HAP-1 (cell line): ENCODE measurements around the gene GKN1.

Source experiments
- DNase-seq, 2 experiments: peaks; one replicate each; pipeline ENCODE4 v3.0.0-alpha.2; 2016 to 2020; ENCODE audit warnings: low spot score in 2 of 2
- H3K27me3 ChIP-seq: fragments of 250-450 bp; sonication (Bioruptor Pico); 2 replicates; pipeline ENCODE4 v1.5.1; 2020; ENCODE audit warnings: low read depth, mild to moderate bottlenecking, moderate library complexity
- H3K36me3 ChIP-seq: fragments of 250-450 bp; sonication (Bioruptor Pico); replicated peaks from 2 replicates; pipeline ENCODE4 v1.5.1; 2020; ENCODE audit warnings: mild to moderate bottlenecking
- H3K4me1 ChIP-seq: fragments of 250-450 bp; sonication (Bioruptor Pico); 2 replicates; pipeline ENCODE4 v1.5.1; 2020; ENCODE audit warnings: mild to moderate bottlenecking
- H3K4me3 ChIP-seq: fragments of 250-450 bp; sonication (Bioruptor Pico); 2 replicates; pipeline ENCODE4 v1.5.1; 2020; ENCODE audit warnings: mild to moderate bottlenecking, moderate library complexity
- H3K9me3 ChIP-seq: fragments of 250-450 bp; sonication (Bioruptor Pico); 2 replicates; pipeline ENCODE4 v1.5.1; 2020; ENCODE audit warnings: mild to moderate bottlenecking, moderate library complexity
- in situ Hi-C: fragments of 300-500 bp; cut with MboI; formaldehyde crosslinking; loops from 3 replicates; pipeline ENCODE4 v1.14.3; 2020; ENCODE audit warnings: low sequenced_read_pairs, inconsistent platforms, mixed read lengths

GKN1 gene

GRCh38 chr2:68974251-68974650 lies at the start of gene GKN1:
Gene GKN1, plus strand, starts transcription at chr2:68974636. Its CDS starts 42 bp downstream, at chr2:68974678.
- no peaks in the 10 kb centered on the region for H3K9me3 ChIP-seq
- DNase-seq = no peak
- H3K4me3 ChIP-seq = no peak within 1 kb of the TSS
- peaks cover 4% of the 10 kb centered on the region; the same call in 1 of the 2 replicates for H3K4me1 ChIP-seq
- no peaks in the 10 kb centered on the region for H3K36me3 ChIP-seq
- no peaks in the 10 kb centered on the region for H3K27me3 ChIP-seq
- in situ Hi-C loops = no loop called here

- no peaks in the 10 kb centered on the region for H3K4me1 ChIP-seq
- in situ Hi-C loops = no loop called here
- peak; percentile 55 to 60 for DNase-seq
Observed at GRCh38 chr2:68925295-68925896, 49.0 kb upstream of the GKN1 start.

GRCh38 chr2:68926796-68927195 lies 47.6 kb upstream of the GKN1 start:
- no peaks in the 10 kb centered on the region for H3K27me3 ChIP-seq
- H3K36me3 ChIP-seq = no peaks in the 10 kb centered on the region
- DNase-seq = no peak
- H3K4me3 ChIP-seq = no peak overlapping the region
- in situ Hi-C loops = no loop called here
- H3K9me3 ChIP-seq = no peaks in the 10 kb centered on the region
- H3K4me1 ChIP-seq = no peaks in the 10 kb centered on the region

More at GRCh38 chr2:68925295-68925896, 49.0 kb upstream of the GKN1 start:
- Histone ChIP-seq H3K36me3 (no peaks in the 10 kb centered on the region), H3K9me3 (no peaks in the 10 kb centered on the region), H3K4me3 (no peak overlapping the region), H3K27me3 (no peaks in the 10 kb centered on the region)

- in situ Hi-C loops = no loop called here
- no peaks in the 10 kb centered on the region for H3K27me3 ChIP-seq
- H3K4me3 ChIP-seq = no peak overlapping the region
- DNase-seq = no peak
- H3K36me3 ChIP-seq = no peaks in the 10 kb centered on the region
- H3K9me3 ChIP-seq = no peaks in the 10 kb centered on the region
- H3K4me1 ChIP-seq = no peaks in the 10 kb centered on the region
Observed at GRCh38 chr2:68931149-68931711, 43.2 kb upstream of the GKN1 start.

- no peak for DNase-seq
- no peaks in the 10 kb centered on the region for H3K36me3 ChIP-seq
- H3K9me3 ChIP-seq = no peaks in the 10 kb centered on the region
- no peak overlapping the region for H3K4me3 ChIP-seq
- no peaks in the 10 kb centered on the region for H3K27me3 ChIP-seq
- in situ Hi-C loops = no loop called here
- H3K4me1 ChIP-seq = no peaks in the 10 kb centered on the region
Observed at GRCh38 chr2:68931799-68932198, 42.6 kb upstream of the GKN1 start.

GRCh38 chr2:68932402-68932801 lies 42.0 kb upstream of the GKN1 start:
- H3K4me1 ChIP-seq = no peaks in the 10 kb centered on the region
- no peaks in the 10 kb centered on the region for H3K36me3 ChIP-seq
- H3K27me3 ChIP-seq = no peaks in the 10 kb centered on the region
- no peak for DNase-seq
- in situ Hi-C loops = no loop called here
- no peak overlapping the region for H3K4me3 ChIP-seq
- no peaks in the 10 kb centered on the region for H3K9me3 ChIP-seq

- Histone ChIP-seq H3K4me1 (no peaks in the 10 kb centered on the region), H3K36me3 (no peaks in the 10 kb centered on the region), H3K4me3 (no peak overlapping the region), H3K27me3 (no peaks in the 10 kb centered on the region), H3K9me3 (no peaks in the 10 kb centered on the region)
- no peak for DNase-seq
- in situ Hi-C loops = no loop called here
Observed at GRCh38 chr2:68934021-68934420, 40.4 kb upstream of the GKN1 start.

- no peaks in the 10 kb centered on the region for H3K27me3 ChIP-seq
- DNase-seq = no peak
- H3K4me1 ChIP-seq = no peaks in the 10 kb centered on the region; the same call in 1 of the 2 replicates
- in situ Hi-C loops = no loop called here
- no peak overlapping the region for H3K4me3 ChIP-seq
- peaks cover 6% of the 10 kb centered on the region for H3K9me3 ChIP-seq
- H3K36me3 ChIP-seq = no peaks in the 10 kb centered on the region
Observed at GRCh38 chr2:68935471-68935870, 39.0 kb upstream of the GKN1 start.

- Histone ChIP-seq H3K36me3 (no peaks in the 10 kb centered on the region), H3K4me1 (no peaks in the 10 kb centered on the region; the same call in none of the 2 replicates), H3K4me3 (no peak overlapping the region), H3K9me3 (peaks cover 6% of the 10 kb centered on the region), H3K27me3 (no peaks in the 10 kb centered on the region)
- in situ Hi-C loops = no loop called here
- DNase-seq = no peak
Observed at GRCh38 chr2:68936427-68936826, 38.0 kb upstream of the GKN1 start.

- no peak for DNase-seq
- in situ Hi-C loops = no loop called here
- no peaks in the 10 kb centered on the region for H3K36me3 ChIP-seq
- no peaks in the 10 kb centered on the region; the same call in none of the 2 replicates for H3K4me1 ChIP-seq
- no peak overlapping the region for H3K4me3 ChIP-seq
- H3K9me3 ChIP-seq = peaks cover 6% of the 10 kb centered on the region
- H3K27me3 ChIP-seq = no peaks in the 10 kb centered on the region
Observed at GRCh38 chr2:68936889-68937288, 37.5 kb upstream of the GKN1 start.

GRCh38 chr2:68937346-68938055 lies 36.9 kb upstream of the GKN1 start:
- H3K4me1 ChIP-seq = no peaks in the 10 kb centered on the region; the same call in none of the 2 replicates
- no peaks in the 10 kb centered on the region for H3K36me3 ChIP-seq
- H3K4me3 ChIP-seq = no peak overlapping the region
- H3K27me3 ChIP-seq = no peaks in the 10 kb centered on the region
- in situ Hi-C loops = no loop called here
- peaks cover 6% of the 10 kb centered on the region for H3K9me3 ChIP-seq
- DNase-seq = no peak

GRCh38 chr2:68938938-68939337 lies 35.5 kb upstream of the GKN1 start:
- peaks cover 6% of the 10 kb centered on the region for H3K9me3 ChIP-seq
- H3K36me3 ChIP-seq = no peaks in the 10 kb centered on the region
- no peak overlapping the region for H3K4me3 ChIP-seq
- peaks cover 4% of the 10 kb centered on the region; the same call in 1 of the 2 replicates for H3K27me3 ChIP-seq
- no peaks in the 10 kb centered on the region; the same call in none of the 2 replicates for H3K4me1 ChIP-seq
- in situ Hi-C loops = no loop called here
- DNase-seq = no peak

- Histone ChIP-seq H3K36me3 (no peaks in the 10 kb centered on the region), H3K27me3 (peaks cover 4% of the 10 kb centered on the region; the same call in 1 of the 2 replicates), H3K9me3 (peaks cover 6% of the 10 kb centered on the region), H3K4me1 (no peaks in the 10 kb centered on the region; the same call in none of the 2 replicates), H3K4me3 (no peak overlapping the region)
- no peak for DNase-seq
- in situ Hi-C loops = loop anchor here (5.0 kb wide), 1 partner anchor 357 kb away; no protein-coding TSS in a partner anchor
Observed at GRCh38 chr2:68939962-68940361, 34.5 kb upstream of the GKN1 start.

- in situ Hi-C loops = loop anchor here (5.0 kb wide), 1 partner anchor 357 kb away; no protein-coding TSS in a partner anchor
- no peak for DNase-seq
Observed at GRCh38 chr2:68940369-68940768, 34.1 kb upstream of the GKN1 start.

More at GRCh38 chr2:68940369-68940768, 34.1 kb upstream of the GKN1 start:
- Histone ChIP-seq H3K4me3 (no peak overlapping the region), H3K36me3 (no peaks in the 10 kb centered on the region), H3K27me3 (peaks cover 4% of the 10 kb centered on the region; the same call in 1 of the 2 replicates), H3K9me3 (peaks cover 6% of the 10 kb centered on the region), H3K4me1 (no peaks in the 10 kb centered on the region; the same call in none of the 2 replicates)
